ENCODE results near the gene GUCD1.

GRCh38 chr22:24599514-24599913 is 44.6 kb upstream of the GUCD1 start:
- TF ChIP-seq, protein P1, sequence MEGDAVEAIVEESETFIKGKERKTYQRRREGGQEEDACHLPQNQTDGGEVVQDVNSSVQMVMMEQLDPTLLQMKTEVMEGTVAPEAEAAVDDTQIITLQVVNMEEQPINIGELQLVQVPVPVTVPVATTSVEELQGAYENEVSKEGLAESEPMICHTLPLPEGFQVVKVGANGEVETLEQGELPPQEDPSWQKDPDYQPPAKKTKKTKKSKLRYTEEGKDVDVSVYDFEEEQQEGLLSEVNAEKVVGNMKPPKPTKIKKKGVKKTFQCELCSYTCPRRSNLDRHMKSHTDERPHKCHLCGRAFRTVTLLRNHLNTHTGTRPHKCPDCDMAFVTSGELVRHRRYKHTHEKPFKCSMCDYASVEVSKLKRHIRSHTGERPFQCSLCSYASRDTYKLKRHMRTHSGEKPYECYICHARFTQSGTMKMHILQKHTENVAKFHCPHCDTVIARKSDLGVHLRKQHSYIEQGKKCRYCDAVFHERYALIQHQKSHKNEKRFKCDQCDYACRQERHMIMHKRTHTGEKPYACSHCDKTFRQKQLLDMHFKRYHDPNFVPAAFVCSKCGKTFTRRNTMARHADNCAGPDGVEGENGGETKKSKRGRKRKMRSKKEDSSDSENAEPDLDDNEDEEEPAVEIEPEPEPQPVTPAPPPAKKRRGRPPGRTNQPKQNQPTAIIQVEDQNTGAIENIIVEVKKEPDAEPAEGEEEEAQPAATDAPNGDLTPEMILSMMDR (IDR thresholded peaks at IDR 0.05) = no peak
- TF ChIP-seq POLR2A (IDR thresholded peaks at IDR 0.05) = no peak
- no peak for TF ChIP-seq POLR2AphosphoS5 (IDR thresholded peaks at IDR 0.05)
- no peak for TF ChIP-seq EP300 (IDR thresholded peaks at IDR 0.05)
